HCT116 (cell line): Measurements from ENCODE around the gene PDE2A. TPM values are rescaled to one million over a fixed set of nuclear protein-coding genes. Genes with fewer than 3 reads are reported as not detected.

Source experiments
- ATAC-seq: fragments of 200-7000 bp; cut with Tn5 transposase; 2 replicates; pipeline ENCODE4 v1.9.1; 2020; ENCODE audit warnings: mild to moderate bottlenecking, moderate library complexity
- BruUV-seq: library from RNA; stranded (reverse); fragments of 400-500 nt; replicated peaks from 2 replicates; lab custom pipeline; 2021; lab: Mats Ljungman, UMichigan
- CTCF ChIA-PET: fragments of 300-600 bp; sonication (Branson Sonifier 250); formaldehyde crosslinking; loops from one replicate; lab custom pipeline; 2021; ENCODE audit warnings: antibody characterized with exemption; lab: Charles Lee
- POLR2A ChIA-PET: fragments of 300-600, 350-600 bp; sonication (Branson Sonifier 250); formaldehyde crosslinking; loops from one replicate; lab custom pipeline; 2021; ENCODE audit warnings: antibody characterized with exemption; lab: Charles Lee
- RAD21 ChIA-PET, 2 experiments: fragments of 300-600 bp; sonication (Branson Sonifier 250); formaldehyde crosslinking; loops; one replicate each; lab custom pipeline; 2023; ENCODE audit warnings: low total read pairs in 2 of 2; ENCODE audit not compliant: uncharacterized antibody in 2 of 2, unreplicated experiment in 2 of 2, low non-redundant PET in 1 of 2; lab: Charles Lee
- DNase-seq: peaks from one replicate; pipeline ENCODE4 v3.0.0-alpha.2; 2010; ENCODE audit warnings: low read depth, low spot score
- H2AFZ ChIP-seq: fragments of 200-600 bp; shearing (Covaris generic), sonication (generic); 2 replicates; pipeline ENCODE4 v1.6.1; 2017; ENCODE audit warnings: low read depth, mixed run types, mixed read lengths, antibody characterized with exemption, low read length; ENCODE audit not compliant: poor library complexity, severe bottlenecking
- H3K27ac ChIP-seq: 2 replicates; pipeline ENCODE4 v1.5.1; 2012; ENCODE audit warnings: low read depth, low read length
- H3K27me3 ChIP-seq: fragments of 200-600 bp; sonication (generic); 2 replicates; pipeline ENCODE4 v1.6.1; 2016; ENCODE audit warnings: mixed run types, low read length, mixed read lengths; ENCODE audit not compliant: insufficient read depth
- H3K36me3 ChIP-seq, 2 experiments: fragments of 200-500 bp in 1 of 2; fragments of 200-600 bp in 1 of 2; sonication (Bioruptor generic) in 1 of 2; sonication (generic) in 1 of 2; 2 replicates each; pipeline versions ENCODE4 v1.5.1 to v1.6.1; 2014 to 2016; ENCODE audit warnings: low read length in 2 of 2, inconsistent platforms in 1 of 2, mixed read lengths in 1 of 2, mixed run types in 1 of 2; ENCODE audit not compliant: insufficient read depth in 2 of 2, control insufficient read depth in 1 of 2
- H3K4me1 ChIP-seq, 2 experiments: fragments of 200-600 bp in 1 of 2; sonication (generic) in 1 of 2; 2 replicates each; pipeline versions ENCODE4 v1.5.1 to v1.6.1; 2012 to 2017; ENCODE audit warnings: low read length in 2 of 2, inconsistent platforms in 1 of 2, mild to moderate bottlenecking in 1 of 2, mixed read lengths in 1 of 2, mixed run types in 1 of 2, moderate library complexity in 1 of 2; ENCODE audit not compliant: insufficient read depth in 2 of 2, control insufficient read depth in 1 of 2
- H3K4me2 ChIP-seq: fragments of 200-600 bp; sonication (generic); 2 replicates; pipeline ENCODE4 v1.6.1; 2017; ENCODE audit warnings: mixed run types, low read length, mixed read lengths
- H3K4me3 ChIP-seq, 2 experiments: fragments of 200-600 bp in 1 of 2; sonication (generic) in 1 of 2; replicated peaks in 1 of 2; 2 replicates each; pipeline ENCODE4 v1.5.1; 2011 to 2016; ENCODE audit warnings: low read length in 2 of 2, control low read depth in 1 of 2, low read depth in 1 of 2, mild to moderate bottlenecking in 1 of 2, mixed read lengths in 1 of 2, mixed run types in 1 of 2
- H3K79me2 ChIP-seq: fragments of 200-600 bp; sonication (generic); 2 replicates; pipeline ENCODE4 v1.6.1; 2017; ENCODE audit warnings: mild to moderate bottlenecking, mixed run types, low read length, moderate library complexity, mixed read lengths; ENCODE audit not compliant: insufficient read depth
- H3K9ac ChIP-seq: fragments of 200-600 bp; sonication (generic); 2 replicates; pipeline ENCODE4 v1.6.1; 2016; ENCODE audit warnings: low read length, mixed read lengths
- H3K9me2 ChIP-seq: fragments of 200-600 bp; sonication (generic), shearing (Covaris generic); 2 replicates; pipeline ENCODE4 v1.6.1; 2017; ENCODE audit warnings: mixed run types, mild to moderate bottlenecking, moderate library complexity; ENCODE audit not compliant: insufficient read depth
- H3K9me3 ChIP-seq, 2 experiments: fragments of 200-500 bp in 1 of 2; fragments of 200-600 bp in 1 of 2; sonication (Bioruptor generic) in 1 of 2; sonication (generic) in 1 of 2; 2 replicates each; pipeline ENCODE4 v1.6.1; 2014 to 2017; ENCODE audit warnings: low read length in 2 of 2, mixed read lengths in 2 of 2, inconsistent platforms in 1 of 2, low read depth in 1 of 2, mild to moderate bottlenecking in 1 of 2, mixed run types in 1 of 2, moderate library complexity in 1 of 2; ENCODE audit not compliant: control insufficient read depth in 1 of 2, insufficient read depth in 1 of 2
- H4K20me1 ChIP-seq: fragments of 200-600 bp; sonication (generic), shearing (Covaris generic); 2 replicates; pipeline ENCODE4 v1.6.1; 2017; ENCODE audit warnings: mixed run types, mild to moderate bottlenecking, moderate library complexity; ENCODE audit not compliant: insufficient read depth
- CBX3 ChIP-seq: IDR thresholded peaks from 2 replicates; pipeline ENCODE4 v1.6.1; 2012; ENCODE audit warnings: low read depth
- EZH2 ChIP-seq: fragments of 200-600 bp; sonication (generic); IDR thresholded peaks from 2 replicates; pipeline ENCODE4 v1.6.1; 2017; ENCODE audit warnings: antibody characterized with exemption, mixed run types
- SIN3A ChIP-seq: IDR thresholded peaks from 2 replicates; pipeline ENCODE4 v1.6.1; 2012; ENCODE audit warnings: low read depth
- SP1 ChIP-seq: IDR thresholded peaks from 2 replicates; pipeline ENCODE4 v1.6.1; 2012; ENCODE audit warnings: low read depth
- SRF ChIP-seq: IDR thresholded peaks from 2 replicates; pipeline ENCODE4 v1.6.1; 2012; ENCODE audit warnings: low read depth
- TCF7L2 ChIP-seq: IDR thresholded peaks from 2 replicates; pipeline ENCODE4 v1.7.0; 2011; ENCODE audit warnings: borderline replicate concordance, inconsistent platforms; ENCODE audit not compliant: insufficient read depth, insufficient read length; ENCODE audit errors: extremely low read depth
- intact Hi-C: fragments of 100-400 bp; cut with micrococcal nuclease; formaldehyde crosslinking; loops from 2 replicates; pipeline ENCODE4 v1.10.0; 2022
- total RNA-seq: library from RNA; stranded (reverse); gene quantifications from one replicate; pipeline ENCODE4 v1.2.1, GENCODE V29; 2021; ENCODE audit not compliant: unreplicated experiment
- TF ChIP-seq, protein P1 (sequence below): IDR thresholded peaks from 2 replicates; pipeline ENCODE4 v1.6.1; 2012
- TF ChIP-seq, protein P2 (sequence below): IDR thresholded peaks from 2 replicates; pipeline ENCODE4 v1.6.1; 2012

Gene PDE2A
- total RNA-seq, 1 experiment from 2014 or later: 7.6 TPM

DNA sequence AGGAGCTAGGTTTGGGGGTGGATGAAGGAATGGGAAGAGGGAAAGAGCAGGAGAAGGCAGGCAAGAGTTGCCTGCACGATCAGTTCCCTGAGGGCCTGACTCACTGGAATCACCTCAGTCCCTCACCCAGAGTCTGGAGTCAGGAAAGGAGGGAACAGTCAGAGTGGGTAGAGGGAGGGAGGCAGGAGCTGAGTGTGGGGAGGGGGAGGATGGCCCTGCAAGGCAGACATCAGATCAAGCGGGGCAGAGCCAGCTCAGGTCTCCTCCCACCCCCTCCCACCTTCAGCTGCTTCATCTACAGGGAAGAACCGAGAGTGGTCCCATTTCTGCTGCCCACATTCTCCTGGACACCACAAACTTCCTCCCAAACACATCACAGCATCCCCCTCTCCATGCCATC is 58.9 kb downstream of the PDE2A start:
- no TSS peak for BruUV-seq
- H3K4me3 ChIP-seq: no peak overlapping the region
- DNase-seq (no peak), ATAC-seq (no peak)
- TF ChIP-seq SP1 (no peak), EZH2 (no peak), SRF (no peak), SIN3A (no peak), CBX3 (no peak), TCF7L2 (no peak)
- TF ChIP-seq, protein P1, sequence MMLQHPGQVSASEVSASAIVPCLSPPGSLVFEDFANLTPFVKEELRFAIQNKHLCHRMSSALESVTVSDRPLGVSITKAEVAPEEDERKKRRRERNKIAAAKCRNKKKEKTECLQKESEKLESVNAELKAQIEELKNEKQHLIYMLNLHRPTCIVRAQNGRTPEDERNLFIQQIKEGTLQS: no peak
- no peak overlapping the region for H3K9ac ChIP-seq
- no peaks in the 10 kb centered on the region for H3K36me3 ChIP-seq
- POLR2A ChIA-PET: no interaction called here
- peaks cover 0 to 1% of the 10 kb centered on the region in 2 experiments; a peak in 1 of 4 replicates for H3K4me1 ChIP-seq
- H3K9me3 ChIP-seq: no peaks in the 10 kb centered on the region
- no peaks in the 10 kb centered on the region for H3K79me2 ChIP-seq
- no peak overlapping the region for H3K4me2 ChIP-seq
- H3K27me3 ChIP-seq: peaks cover 48% of the 10 kb centered on the region
- no peaks in the 10 kb centered on the region for H4K20me1 ChIP-seq
- CTCF ChIA-PET: no interaction called here
- intact Hi-C loops: no loop called here
- no peak overlapping the region for H3K27ac ChIP-seq
- no peak overlapping the region for H2AFZ ChIP-seq
- H3K9me2 ChIP-seq: no peaks in the 10 kb centered on the region
- RAD21 ChIA-PET: no interaction called here

DNA sequence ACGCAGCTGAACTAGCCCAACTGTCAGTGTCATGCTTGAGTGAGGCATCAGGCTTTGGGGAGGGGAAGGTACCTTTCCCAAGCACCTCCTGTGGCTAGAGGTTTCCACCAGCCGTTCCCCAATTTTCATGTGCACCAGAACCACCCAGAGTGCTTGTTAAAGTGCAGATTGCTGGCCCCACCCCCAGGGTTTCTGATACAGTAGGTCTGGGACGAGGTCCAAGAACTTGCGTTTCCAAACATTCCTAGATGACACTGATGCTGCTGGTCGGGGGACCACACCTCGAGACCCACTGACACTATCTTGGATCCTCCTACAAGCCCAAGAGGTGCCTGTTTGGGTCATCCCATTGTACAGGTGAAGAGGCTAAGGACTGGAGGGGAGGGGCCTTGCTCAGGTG is 59.8 kb downstream of the PDE2A start:
- H3K9ac ChIP-seq: no peak overlapping the region
- H3K9me2 ChIP-seq: no peaks in the 10 kb centered on the region
- no peaks in the 10 kb centered on the region for H3K36me3 ChIP-seq
- H3K9me3 ChIP-seq: no peaks in the 10 kb centered on the region
- H3K4me2 ChIP-seq: no peak overlapping the region
- H4K20me1 ChIP-seq: no peaks in the 10 kb centered on the region
- no TSS peak for BruUV-seq
- no peak overlapping the region for H2AFZ ChIP-seq
- no peaks in the 10 kb centered on the region for H3K79me2 ChIP-seq
- RAD21 ChIA-PET: no interaction called here
- intact Hi-C loops: no loop called here
- DNase-seq (no peak), ATAC-seq (no peak)
- CTCF ChIA-PET: no interaction called here
- TF ChIP-seq, protein P1: no peak
- TF ChIP-seq, protein P2, sequence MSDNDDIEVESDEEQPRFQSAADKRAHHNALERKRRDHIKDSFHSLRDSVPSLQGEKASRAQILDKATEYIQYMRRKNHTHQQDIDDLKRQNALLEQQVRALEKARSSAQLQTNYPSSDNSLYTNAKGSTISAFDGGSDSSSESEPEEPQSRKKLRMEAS: no peak
- peaks cover 6 to 11% of the 10 kb centered on the region in 2 experiments for H3K4me1 ChIP-seq
- POLR2A ChIA-PET: no interaction called here
- no peak overlapping the region for H3K27ac ChIP-seq
- H3K27me3 ChIP-seq: peaks cover 52% of the 10 kb centered on the region
- H3K4me3 ChIP-seq: no peak overlapping the region
